IMR-90 (cell line): Measurements from ENCODE around the gene OGFOD3.

ENCODE experiments used
- RAD21 ChIP-seq: IDR thresholded peaks from 2 replicates; pipeline ENCODE4 v1.6.1; 2012; ENCODE audit warnings: low read length, improper control_type of control experiment
- USF2 ChIP-seq: fragments of 150-350 bp; IDR thresholded peaks from 2 replicates; pipeline ENCODE4 v1.6.1; 2017; ENCODE audit warnings: mild to moderate bottlenecking, antibody characterized with exemption, low read length, low read depth

GRCh38 chr17:82435103-82435502, 16.7 kb upstream of the OGFOD3 start:
- no peak for TF ChIP-seq USF2
- no peak for TF ChIP-seq RAD21
